HepG2 (cell line): ENCODE data around the gene CEP135. TPM values are rescaled to one million over a fixed set of nuclear protein-coding genes. Genes with fewer than 3 reads are reported as not detected.

Experiments used
- ATAC-seq: fragments of 200-7000 bp; cut with Tn5 transposase; 3 replicates; pipeline ENCODE4 v1.9.1; 2020; ENCODE audit warnings: mild to moderate bottlenecking, moderate library complexity
- BruUV-seq: library from RNA; stranded (reverse); fragments of 400-500 nt; replicated peaks from 2 replicates; lab custom pipeline; 2021; lab: Mats Ljungman, UMichigan
- CTCF ChIA-PET: fragments of 300-600 bp; formaldehyde crosslinking; extraction: SDS; loops from one replicate; lab custom pipeline; 2021; ENCODE audit warnings: low total read pairs, inconsistent platforms, low intra/inter-chr PET ratio; lab: Yijun Ruan, JAX
- POLR2A ChIA-PET: fragments of 350-600 bp; sonication (Branson Sonifier 250); formaldehyde crosslinking; loops from one replicate; lab custom pipeline; 2020; ENCODE audit warnings: antibody characterized with exemption, inconsistent platforms; lab: Yijun Ruan, JAX
- DNase-seq: peaks from one replicate; pipeline ENCODE4 v3.0.0-alpha.2; 2015; ENCODE audit warnings: low spot score
- FAIRE-seq: peaks from 3 replicates; lab custom pipeline; 2011; peaks lifted over from hg19 to GRCh38; lab: Jason Lieb, UNC
- H2AFZ ChIP-seq: one replicate; pipeline ENCODE4 v1.6.1; 2011; ENCODE audit warnings: low read length, inconsistent platforms
- H3K27ac ChIP-seq: fragments of 300-600 bp; 3 replicates; pipeline ENCODE4 v1.8.0; 2011; ENCODE audit warnings: mixed run types, mild to moderate bottlenecking, mixed read lengths, low read length, inconsistent platforms; ENCODE audit not compliant: insufficient read depth; ENCODE audit errors: extremely low read length
- H3K27me3 ChIP-seq, 2 experiments: fragments of 200-600 bp in 1 of 2; 2 replicates in 1 of 2; 3 replicates in 1 of 2; pipeline versions ENCODE4 v1.6.0 to v1.8.0; 2011; ENCODE audit warnings: low read length in 2 of 2, mild to moderate bottlenecking in 2 of 2, moderate library complexity in 2 of 2, inconsistent platforms in 1 of 2; ENCODE audit not compliant: insufficient read depth in 2 of 2, control insufficient read depth in 1 of 2
- H3K36me3 ChIP-seq, 2 experiments: fragments of 200-600 bp in 1 of 2; replicated peaks in 1 of 2; 2 replicates in 1 of 2; 3 replicates in 1 of 2; pipeline versions ENCODE4 v1.5.1 to v1.8.0; 2011; ENCODE audit warnings: low read length in 2 of 2, inconsistent platforms in 1 of 2; ENCODE audit not compliant: insufficient read depth in 2 of 2, control insufficient read depth in 1 of 2
- H3K4me1 ChIP-seq: 2 replicates; pipeline ENCODE4 v1.5.1; 2012; ENCODE audit warnings: low read length, inconsistent platforms; ENCODE audit not compliant: insufficient read depth
- H3K4me2 ChIP-seq: 2 replicates; pipeline ENCODE4 v1.6.0; 2011; ENCODE audit warnings: low read depth, low read length, inconsistent platforms
- H3K4me3 ChIP-seq, 3 experiments: fragments of 200-600 bp in 1 of 3; sonication (generic), shearing (Covaris generic) in 1 of 3; replicated peaks in 1 of 3; 2 replicates each; pipeline ENCODE4 v1.5.1; 2011 to 2016; ENCODE audit warnings: low read length in 3 of 3, inconsistent platforms in 2 of 3, low read depth in 2 of 3, mild to moderate bottlenecking in 2 of 3, control low read depth in 1 of 3, mixed read lengths in 1 of 3; ENCODE audit not compliant: insufficient read depth in 1 of 3
- H3K79me2 ChIP-seq: one replicate; pipeline ENCODE4 v1.6.1; 2011; ENCODE audit warnings: low read length, inconsistent platforms; ENCODE audit not compliant: insufficient read depth
- H3K9ac ChIP-seq: 2 replicates; pipeline ENCODE4 v1.6.0; 2011; ENCODE audit warnings: mild to moderate bottlenecking, low read depth, low read length, inconsistent platforms; ENCODE audit not compliant: insufficient read depth
- H3K9me3 ChIP-seq: 2 replicates; pipeline ENCODE4 v1.5.1; 2012; ENCODE audit warnings: mild to moderate bottlenecking, low read length
- H4K20me1 ChIP-seq: 2 replicates; pipeline ENCODE4 v1.6.0; 2011; ENCODE audit warnings: inconsistent platforms, mild to moderate bottlenecking, low read length, moderate library complexity; ENCODE audit not compliant: insufficient read depth
- HNF1A ChIP-seq, 2 experiments: sonication (generic) in 1 of 2; formaldehyde crosslinking in 1 of 2; IDR thresholded peaks; 2 replicates each; pipeline versions ENCODE4 v1.4.0 to v1.6.1; 2016 to 2020; ENCODE audit warnings: borderline replicate concordance in 1 of 2, low read depth in 1 of 2, mild to moderate bottlenecking in 1 of 2, missing genetic modification reagents in 1 of 2
- KDM5B ChIP-seq: sonication (generic); formaldehyde crosslinking; IDR thresholded peaks from 2 replicates; pipeline ENCODE4 v1.4.0; 2020; ENCODE audit warnings: missing genetic modification reagents, mild to moderate bottlenecking, borderline replicate concordance
- ZBTB39 ChIP-seq: sonication (generic); formaldehyde crosslinking; IDR thresholded peaks from 2 replicates; pipeline ENCODE4 v1.5.0; 2020; ENCODE audit warnings: missing genetic modification reagents
- ZNF138 ChIP-seq: sonication (generic); formaldehyde crosslinking; IDR thresholded peaks from 2 replicates; pipeline ENCODE4 v1.5.0; 2020; ENCODE audit warnings: mild to moderate bottlenecking, low read depth, missing genetic modification reagents
- WGBS: methylation state at CpG from one replicate; pipeline ENCODE4 v1.1.6; 2017; ENCODE audit warnings: low lambda C conversion rate; 5-methylcytosine and 5-hydroxymethylcytosine counted together
- in situ Hi-C: cut with HindIII; loops from 2 replicates; pipeline ENCODE4 v1.10.0; 2017; ENCODE audit warnings: low pct_unique_long_range_greater_than_20kb; ENCODE audit not compliant: extremely low pct_ligation_motif_present
- intact Hi-C: fragments of 100-400 bp; cut with micrococcal nuclease; formaldehyde crosslinking; loops from one replicate; pipeline ENCODE4 v1.10.0; 2022; ENCODE audit not compliant: unreplicated experiment
- polyA plus RNA-seq, 8 experiments: library from polyadenylated mRNA; depleted of rRNA in 3 of 8; stranded (reverse) in 7 of 8; unstranded in 1 of 8; fragments of >200 nt; fragmentation: Illumina TruSeq in 4 of 8; extraction: Trizol in 4 of 8; gene quantifications; 2 replicates each; pipeline versions ENCODE4 v1.2.1 to v1.2.3, GENCODE V29; 2011 to 2016; ENCODE audit warnings: low read depth in 4 of 8, missing spikeins in 1 of 8, mixed read lengths in 1 of 8; ENCODE audit not compliant: insufficient read depth in 1 of 8
- total RNA-seq, 5 experiments: library from RNA; depleted of rRNA; stranded (reverse); fragments of >200 nt; fragmentation: Illumina TruSeq; extraction: Trizol; gene quantifications; 2 replicates each; pipeline ENCODE4 v1.2.3, GENCODE V29; 2016; ENCODE audit warnings: low read depth in 1 of 5

The CEP135 gene
- total and polyA plus RNA-seq, 2 of the 13 experiments (the other 11 are each of a cell fraction or from before 2014, with no cell fraction given) = 1.7 to 8.8 TPM

- no peaks in the 10 kb centered on the region for H3K79me2 ChIP-seq
- POLR2A ChIA-PET = no interaction called here
- CTCF ChIA-PET = no interaction called here
- H3K4me1 ChIP-seq = no peaks in the 10 kb centered on the region
- no peaks in the 10 kb centered on the region for H3K36me3 ChIP-seq
- no peak overlapping the region for H2AFZ ChIP-seq
- no peak overlapping the region for H3K4me3 ChIP-seq
- no peak overlapping the region for H3K27ac ChIP-seq
- no peak overlapping the region for H3K9ac ChIP-seq
- 47% methylated on average over 1 of the region's 1 CpG for WGBS
- H3K4me2 ChIP-seq = no peak overlapping the region
- H3K27me3 ChIP-seq = no peaks in the 10 kb centered on the region
- DNase-seq (no peak), ATAC-seq (no peak), FAIRE-seq (no peak)
- TF ChIP-seq KDM5B (CRISPR knock-in tag) = no peak
- no peak for TF ChIP-seq ZNF138 (CRISPR knock-in tag)
- TF ChIP-seq HNF1A (IDR thresholded peaks at IDR 0.05; ENCODE audit: low read depth) = no peak
- no peak for TF ChIP-seq HNF1A (CRISPR knock-in tag; IDR thresholded peaks at IDR 0.05; ENCODE audit: borderline replicate concordance)
- TF ChIP-seq ZBTB39 (CRISPR knock-in tag) = no peak
- no peaks in the 10 kb centered on the region for H3K9me3 ChIP-seq
- intact Hi-C loops (no loop called here), in situ Hi-C loops (no loop called here)
- H4K20me1 ChIP-seq = no peaks in the 10 kb centered on the region
- no TSS peak for BruUV-seq
Measured at GRCh38 chr4:55910140-55910539, 38.6 kb upstream of the CEP135 start.
